ENCODE results near the gene GREM1.

GRCh38 chr15:32707436-32707835 lies 10.4 kb upstream of the GREM1 start:
- no peak for TF ChIP-seq CTCF (IDR thresholded peaks at IDR 0.05)
- no peak for TF ChIP-seq EP300 (IDR thresholded peaks at IDR 0.05)
- TF ChIP-seq POLR2A (IDR thresholded peaks at IDR 0.05), result no peak
- no peak for TF ChIP-seq POLR2AphosphoS5 (IDR thresholded peaks at IDR 0.05)

Data from upper lobe of left lung (tissue), 4 donors.